ENCODE measurements around the gene DDX11. TPM values are rescaled to one million over a fixed set of nuclear protein-coding genes. Genes with fewer than 3 reads are reported as not detected.
"Not testable (repeated sequence)": the region's sequence is repeated elsewhere in the genome, so short reads cannot be mapped to it uniquely, and the experiment has no call there.

DDX11 gene
- total RNA-seq, 1 experiment from 2014 or later: 81.4 TPM

DNA sequence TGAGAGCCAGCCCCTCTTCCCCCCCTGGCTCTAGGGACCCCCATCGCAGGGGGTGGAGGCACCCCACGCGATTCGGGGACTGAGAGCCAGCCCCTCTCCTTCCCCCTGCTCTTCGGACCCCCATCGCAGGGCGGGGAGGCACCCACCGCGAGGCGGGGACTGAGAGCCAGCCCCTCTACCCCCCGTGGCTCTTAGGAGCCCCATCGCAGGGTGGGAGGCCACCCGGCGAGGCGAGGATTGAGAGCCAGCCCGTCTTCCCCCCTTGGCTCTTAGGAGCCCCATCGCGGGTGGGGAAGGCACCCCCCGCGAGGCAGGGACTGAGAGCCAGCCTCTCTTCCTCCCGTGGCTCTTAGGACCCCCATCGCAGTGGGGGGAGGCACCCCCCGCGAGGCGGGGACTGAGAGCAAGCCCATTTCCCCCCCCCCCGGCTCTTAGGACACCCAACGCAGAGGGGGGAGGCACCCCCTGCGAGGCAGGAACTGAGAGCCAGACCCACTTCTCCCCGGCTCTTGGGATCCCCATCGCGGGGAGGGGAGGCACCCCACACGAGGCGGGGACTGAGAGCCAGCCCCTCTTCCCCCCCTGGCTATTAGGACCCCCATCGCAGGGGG is 45.6 kb downstream of the DDX11 start:
- Histone ChIP-seq H3K27me3 (ENCODE audit: control insufficient read depth, insufficient read depth, low read length) (peaks cover 34% of the 10 kb centered on the region), H3K4me3 (ENCODE audit: insufficient read depth, low read depth, low read length) (peak overlapping the region; percentile 51), H3K36me3 (replicated peaks; ENCODE audit: control insufficient read depth, insufficient read depth, low read length) (no peaks in the 10 kb centered on the region)
- DNase-seq: peak; percentile 36

DNA sequence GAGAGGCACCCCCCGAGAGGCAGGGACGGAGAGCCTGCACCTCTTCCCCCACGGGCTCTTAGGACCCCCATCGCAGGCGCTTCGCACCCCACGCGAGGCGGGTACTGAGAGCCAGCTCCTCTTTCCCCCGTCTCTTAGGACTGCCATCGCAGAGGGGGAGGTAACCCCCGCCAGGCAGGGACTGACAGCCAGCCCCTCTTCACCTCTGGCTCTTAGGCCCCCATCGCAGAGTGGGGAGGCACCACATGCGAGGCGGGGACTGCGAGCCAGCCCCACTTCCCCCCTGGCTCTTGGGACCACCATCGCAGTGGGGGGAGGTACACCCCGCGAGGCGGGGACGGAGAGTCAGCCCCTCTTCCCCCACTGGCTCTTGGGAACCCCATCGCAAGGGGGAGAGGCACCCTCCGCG is 46.1 kb downstream of the DDX11 start:
- peak; percentile 26 for DNase-seq
- H3K27me3 ChIP-seq (ENCODE audit: control insufficient read depth, insufficient read depth, low read length): peaks cover 34% of the 10 kb centered on the region
- H3K36me3 ChIP-seq (replicated peaks; ENCODE audit: control insufficient read depth, insufficient read depth, low read length): no peaks in the 10 kb centered on the region
- H3K4me3 ChIP-seq (ENCODE audit: insufficient read depth, low read depth, low read length): no peak overlapping the region; the same call in 1 of the 2 replicates

DNA sequence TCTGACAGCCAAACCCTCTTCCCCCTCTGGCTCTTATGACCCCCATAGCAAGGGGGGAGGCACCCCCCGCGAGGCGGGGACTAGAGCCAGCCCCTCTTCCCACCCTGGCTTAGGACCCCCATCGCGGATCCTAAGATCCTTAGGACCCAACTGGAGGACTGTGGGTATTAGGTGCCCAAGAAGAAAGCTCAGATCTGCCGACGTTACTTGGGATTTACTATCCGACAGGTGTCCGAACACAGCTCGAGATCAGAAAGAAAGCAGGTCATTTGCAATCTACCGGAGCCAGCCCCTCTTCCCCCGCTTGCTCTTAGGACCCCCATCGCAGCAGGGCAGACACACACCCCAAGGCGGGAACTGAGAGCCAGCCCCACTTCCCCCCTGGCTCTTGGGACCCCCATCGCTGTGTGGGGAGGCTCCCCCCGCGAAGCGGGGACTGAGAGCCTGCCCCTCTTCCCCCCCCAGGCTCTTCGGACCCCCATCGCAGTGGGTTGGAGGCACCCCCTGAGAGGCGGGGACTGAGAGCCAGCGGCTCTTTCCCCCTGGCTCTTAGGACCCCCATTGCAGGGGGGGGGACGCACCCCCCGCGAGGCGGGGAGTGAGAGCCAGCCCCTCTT is 46.8 kb downstream of the DDX11 start:
- H3K27me3 ChIP-seq (ENCODE audit: control insufficient read depth, insufficient read depth, low read length): peaks cover 34% of the 10 kb centered on the region
- H3K36me3 ChIP-seq (replicated peaks; ENCODE audit: control insufficient read depth, insufficient read depth, low read length): no peaks in the 10 kb centered on the region
- H3K4me3 ChIP-seq (ENCODE audit: insufficient read depth, low read depth, low read length): peak overlapping the region; percentile 33; the same call in 1 of the 2 replicates
- DNase-seq: peak; percentile 43

DNA sequence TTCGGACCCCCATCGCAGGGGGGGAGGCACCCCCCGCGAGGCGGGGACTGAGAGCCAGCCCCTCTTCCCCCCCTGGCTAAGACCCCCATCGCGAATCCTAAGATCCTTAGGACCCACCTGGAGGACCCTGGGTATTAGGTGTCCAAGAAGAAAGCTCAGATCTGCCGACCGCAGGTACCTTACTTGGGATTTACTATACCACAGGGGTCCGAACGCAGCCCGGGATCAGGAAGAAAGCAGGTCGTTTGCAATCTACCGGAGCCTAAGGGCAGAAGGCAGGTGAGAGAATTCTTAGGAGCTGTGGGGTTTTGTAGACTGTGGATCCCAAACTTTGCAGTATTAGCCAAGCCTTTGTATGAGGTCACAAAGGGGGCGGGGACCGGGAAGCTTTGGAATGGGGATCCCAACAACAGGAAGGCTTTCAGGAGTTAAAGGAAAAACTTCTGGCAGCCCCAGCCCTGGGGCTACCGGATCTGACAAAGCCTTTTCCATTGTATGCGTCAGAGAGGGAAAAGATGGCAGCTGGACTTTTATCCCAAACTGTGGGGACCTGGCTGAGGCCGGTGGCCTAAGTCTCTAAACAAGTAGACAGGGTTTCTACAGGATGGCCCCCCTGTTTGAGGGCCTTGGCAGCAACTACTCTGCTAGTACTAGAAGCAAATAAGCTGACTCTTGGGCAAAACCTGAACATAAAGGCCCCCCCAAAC is 47.5 kb downstream of the DDX11 start:
- H3K4me3 ChIP-seq (ENCODE audit: insufficient read depth, low read depth, low read length): peak overlapping the region; percentile 33; the same call in 1 of the 2 replicates

DNA sequence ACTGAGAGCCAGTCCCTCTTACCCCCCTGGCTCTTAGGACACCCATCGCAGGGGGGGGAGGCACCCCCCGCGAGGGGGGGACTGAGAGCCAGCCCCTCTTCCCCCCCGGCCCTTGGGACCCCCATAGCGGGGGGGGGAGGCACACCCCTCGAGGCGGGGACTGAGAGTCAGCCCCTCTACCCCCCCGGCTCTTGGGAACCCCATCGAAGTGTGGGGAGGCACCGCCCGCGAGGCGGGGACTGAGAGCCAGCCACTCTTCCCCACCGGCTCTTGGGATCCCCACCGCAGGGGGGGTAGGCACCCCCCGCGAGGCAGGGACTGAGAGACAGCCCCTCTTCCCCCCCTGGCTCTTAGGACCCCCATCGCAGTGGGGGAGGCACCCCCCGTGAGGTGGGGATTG is 48.8 kb downstream of the DDX11 start:
- Histone ChIP-seq H3K36me3 (replicated peaks; ENCODE audit: control insufficient read depth, insufficient read depth, low read length) (no peaks in the 10 kb centered on the region), H3K4me3 (ENCODE audit: insufficient read depth, low read depth, low read length) (no peak overlapping the region), H3K27me3 (ENCODE audit: control insufficient read depth, insufficient read depth, low read length) (peaks cover 31% of the 10 kb centered on the region)
- peak; percentile 28 for DNase-seq

More for the DNA sequence above, 47.5 kb downstream of the DDX11 start:
- peak; percentile 57 for DNase-seq
- not testable (repeated sequence) for H3K36me3 ChIP-seq (replicated peaks; ENCODE audit: control insufficient read depth, insufficient read depth, low read length)
- peaks cover 34% of the 10 kb centered on the region for H3K27me3 ChIP-seq (ENCODE audit: control insufficient read depth, insufficient read depth, low read length)

DNA sequence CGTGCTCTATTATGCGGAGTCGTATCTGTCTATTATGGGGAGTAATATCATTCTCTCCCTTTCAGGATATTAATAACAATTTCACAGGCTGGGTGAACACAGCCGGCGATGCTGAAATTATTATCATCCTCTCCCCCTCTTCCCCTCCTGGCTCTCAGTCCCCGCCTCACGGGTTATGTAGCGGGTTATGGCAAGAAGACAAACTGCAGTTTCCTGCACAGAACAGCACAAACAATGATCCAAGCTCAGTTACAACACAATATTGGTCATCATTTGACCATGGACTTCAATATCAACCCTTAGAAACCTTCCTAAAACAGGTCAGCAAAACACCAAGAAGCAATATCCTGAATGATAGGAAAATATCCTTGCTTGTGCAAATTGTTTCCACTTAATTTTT is 50.5 kb downstream of the DDX11 start:
- not testable (repeated sequence) for DNase-seq; H3K36me3 ChIP-seq (replicated peaks; ENCODE audit: control insufficient read depth, insufficient read depth, low read length); H3K4me3 ChIP-seq (ENCODE audit: insufficient read depth, low read depth, low read length)
- H3K27me3 ChIP-seq (ENCODE audit: control insufficient read depth, insufficient read depth, low read length): peaks cover 15% of the 10 kb centered on the region

DNA sequence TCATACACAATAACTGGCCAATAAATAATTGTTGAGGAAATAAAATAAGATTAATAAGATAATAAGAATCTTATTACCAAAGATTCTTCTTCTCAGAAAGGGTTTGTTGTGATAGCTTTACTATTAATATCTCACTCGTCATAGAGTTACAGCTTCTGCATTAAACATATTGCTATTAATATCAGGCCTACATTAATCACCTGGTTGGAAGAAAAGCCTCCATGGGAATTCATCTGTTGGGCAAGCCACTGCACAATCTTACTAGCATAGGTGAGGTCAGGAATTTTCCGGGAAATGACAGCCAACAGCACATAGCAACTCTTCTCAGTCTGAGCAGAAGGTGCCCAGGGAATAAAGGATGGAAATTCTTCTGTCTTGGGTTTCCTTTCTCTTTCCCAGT is 51.5 kb downstream of the DDX11 start:
- H3K36me3 ChIP-seq (replicated peaks; ENCODE audit: control insufficient read depth, insufficient read depth, low read length): not testable (repeated sequence)

DNA sequence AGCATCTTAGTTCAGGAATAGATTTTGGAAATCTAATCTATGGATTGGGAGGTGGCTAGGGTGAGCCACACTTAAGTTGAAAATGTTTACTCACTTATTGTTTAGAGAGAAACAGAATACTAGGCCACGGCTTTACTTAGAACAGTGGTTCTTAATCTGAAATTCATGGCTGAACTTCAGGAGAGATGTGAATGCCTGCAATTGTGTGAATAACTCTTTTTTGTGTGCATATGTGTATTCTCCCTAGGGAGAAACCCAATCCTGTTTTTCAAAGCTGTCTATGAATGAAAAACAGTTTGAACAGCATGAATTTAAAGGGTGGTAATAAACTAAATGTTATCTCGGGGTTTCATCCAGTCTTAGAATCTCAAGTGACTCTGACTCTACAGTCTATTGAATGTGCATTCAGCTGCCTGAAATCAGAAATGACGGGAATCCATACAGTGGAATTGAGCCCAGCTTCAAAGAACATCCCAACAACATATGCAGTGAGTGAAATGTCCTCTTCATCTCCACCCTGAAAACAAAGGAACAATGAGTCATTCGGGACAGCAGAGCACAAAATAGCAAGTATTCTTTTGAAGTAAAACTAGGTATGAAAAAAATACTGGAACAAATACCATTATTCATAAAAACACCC is 53.7 kb downstream of the DDX11 start:
- not testable (repeated sequence) for H3K4me3 ChIP-seq (ENCODE audit: insufficient read depth, low read depth, low read length); H3K36me3 ChIP-seq (replicated peaks; ENCODE audit: control insufficient read depth, insufficient read depth, low read length); DNase-seq; H3K27me3 ChIP-seq (ENCODE audit: control insufficient read depth, insufficient read depth, low read length)

More for the DNA sequence above, 51.5 kb downstream of the DDX11 start:
- H3K4me3 ChIP-seq (ENCODE audit: insufficient read depth, low read depth, low read length); DNase-seq; H3K27me3 ChIP-seq (ENCODE audit: control insufficient read depth, insufficient read depth, low read length): not testable (repeated sequence)

DNA sequence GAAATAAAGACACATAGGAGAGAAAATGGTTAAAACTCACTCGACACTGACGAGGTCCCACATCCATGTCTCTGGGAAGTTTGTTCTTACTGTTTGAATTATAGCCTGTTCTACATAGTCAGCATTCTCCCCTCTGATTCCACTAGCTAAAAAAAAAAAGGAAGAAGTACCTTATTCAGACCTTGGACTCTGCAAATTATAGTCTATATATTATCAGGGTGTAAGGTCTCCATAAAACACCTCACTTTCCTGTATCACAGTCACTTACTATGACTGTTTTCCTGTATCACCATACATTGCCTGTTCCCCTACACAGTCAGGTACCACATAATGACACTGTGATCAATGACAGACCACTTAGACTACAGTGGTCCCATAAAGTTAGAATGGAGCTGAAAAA is 62.9 kb downstream of the DDX11 start:
- DNase-seq; H3K36me3 ChIP-seq (replicated peaks; ENCODE audit: control insufficient read depth, insufficient read depth, low read length); H3K4me3 ChIP-seq (ENCODE audit: insufficient read depth, low read depth, low read length); H3K27me3 ChIP-seq (ENCODE audit: control insufficient read depth, insufficient read depth, low read length): not testable (repeated sequence)

DNA sequence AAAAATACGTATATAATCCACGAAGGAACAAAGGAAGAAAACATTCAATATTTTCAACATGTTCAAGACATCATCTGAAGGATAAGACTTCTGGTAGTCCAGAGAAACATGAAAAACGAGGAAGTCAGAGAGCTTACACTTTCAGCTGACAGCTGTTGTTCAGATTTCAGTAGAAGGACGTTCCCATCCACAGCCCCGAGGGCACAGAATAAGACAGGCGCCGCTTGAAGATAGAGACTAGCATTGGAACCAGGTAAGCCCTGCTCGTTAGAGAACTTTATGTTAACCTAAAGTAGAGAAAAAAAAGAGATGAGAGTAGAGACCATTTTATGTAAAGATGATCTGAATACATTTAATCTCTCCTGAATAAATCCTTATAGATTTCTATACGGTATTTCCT is 71.1 kb downstream of the DDX11 start:
- not testable (repeated sequence) for H3K36me3 ChIP-seq (replicated peaks; ENCODE audit: control insufficient read depth, insufficient read depth, low read length); DNase-seq; H3K27me3 ChIP-seq (ENCODE audit: control insufficient read depth, insufficient read depth, low read length); H3K4me3 ChIP-seq (ENCODE audit: insufficient read depth, low read depth, low read length)

DNA sequence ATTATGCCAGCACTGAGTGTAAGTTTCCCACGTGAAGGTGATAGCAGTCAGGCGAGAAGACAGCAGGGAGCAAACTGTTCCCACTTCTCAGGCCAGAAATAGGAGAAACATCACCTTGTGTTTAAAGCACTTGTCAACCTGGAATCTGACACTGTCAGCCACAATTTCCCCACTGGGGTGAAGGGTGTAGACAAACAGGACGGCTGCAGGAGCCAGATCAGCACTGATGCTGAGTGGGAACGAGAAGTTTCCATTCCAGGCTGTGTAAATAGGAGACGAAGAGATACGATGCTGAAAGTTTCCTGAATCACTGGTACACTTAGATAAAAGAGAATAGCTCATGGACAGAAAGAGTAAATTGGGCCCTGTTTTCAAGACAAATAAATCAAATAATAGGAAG is 71.6 kb downstream of the DDX11 start:
- H3K36me3 ChIP-seq (replicated peaks; ENCODE audit: control insufficient read depth, insufficient read depth, low read length); DNase-seq: not testable (repeated sequence)

DNA sequence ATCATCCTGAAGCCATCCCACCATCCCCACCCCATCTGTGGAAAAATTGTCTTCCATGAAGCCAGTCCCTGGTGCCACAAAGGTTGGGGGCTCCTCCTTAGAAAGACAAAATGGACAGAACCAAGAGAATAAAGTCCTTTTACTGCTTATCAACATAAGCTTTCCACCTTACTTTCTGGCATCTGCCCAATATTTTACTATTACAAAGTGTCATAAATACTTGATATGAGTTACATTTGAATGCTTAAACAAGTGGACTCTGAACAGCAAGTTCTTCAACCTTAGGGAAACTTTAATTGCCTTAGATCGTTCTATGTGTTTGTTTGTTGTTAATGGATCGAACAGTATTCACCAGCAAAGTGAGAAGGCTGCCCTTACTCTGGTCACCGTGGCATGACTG is 73.8 kb downstream of the DDX11 start:
- H3K36me3 ChIP-seq (replicated peaks; ENCODE audit: control insufficient read depth, insufficient read depth, low read length); DNase-seq; H3K4me3 ChIP-seq (ENCODE audit: insufficient read depth, low read depth, low read length); H3K27me3 ChIP-seq (ENCODE audit: control insufficient read depth, insufficient read depth, low read length): not testable (repeated sequence)

More for the DNA sequence above, 71.6 kb downstream of the DDX11 start:
- not testable (repeated sequence) for H3K27me3 ChIP-seq (ENCODE audit: control insufficient read depth, insufficient read depth, low read length); H3K4me3 ChIP-seq (ENCODE audit: insufficient read depth, low read depth, low read length)

DNA sequence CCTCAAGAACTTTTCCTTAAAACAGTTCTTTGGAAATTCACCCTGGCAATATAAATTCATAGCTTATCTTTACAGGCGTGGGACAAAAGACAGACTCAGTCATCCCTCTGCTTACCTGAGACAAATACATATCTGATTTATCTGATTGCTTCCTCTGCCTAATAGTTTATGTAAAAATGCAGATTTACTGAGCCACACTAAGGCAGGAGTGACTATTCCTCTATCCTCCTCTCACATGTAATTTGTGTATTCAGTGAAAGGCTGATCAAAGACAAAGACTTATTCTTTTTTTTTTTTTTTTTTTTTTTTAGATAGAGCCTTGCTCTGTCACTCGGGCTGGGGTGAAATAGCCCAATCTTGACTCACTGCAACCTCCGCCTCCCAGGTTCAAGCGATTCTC is 77.1 kb downstream of the DDX11 start:
- DNase-seq; H3K27me3 ChIP-seq (ENCODE audit: control insufficient read depth, insufficient read depth, low read length); H3K4me3 ChIP-seq (ENCODE audit: insufficient read depth, low read depth, low read length); H3K36me3 ChIP-seq (replicated peaks; ENCODE audit: control insufficient read depth, insufficient read depth, low read length): not testable (repeated sequence)

All from H7 (cell line).